Keratinocyte (primary cell): ENCODE results near the gene ALG2. TPM values are rescaled to one million over a fixed set of nuclear protein-coding genes. Genes with fewer than 3 reads are reported as not detected.

ENCODE experiments used
- DNase-seq: peaks from one replicate; pipeline ENCODE4 v3.0.0-alpha.2; 2011; ENCODE audit warnings: low read depth, missing footprints, low spot score
- FAIRE-seq: peaks from 2 replicates; lab custom pipeline; 2011; peaks lifted over from hg19 to GRCh38; lab: Jason Lieb, UNC
- H2AFZ ChIP-seq: 2 replicates; pipeline ENCODE4 v1.6.0; 2012; ENCODE audit warnings: low read length, control low read depth, inconsistent platforms; ENCODE audit not compliant: control insufficient read depth
- H3K27ac ChIP-seq: 2 replicates; pipeline ENCODE4 v1.5.1; 2011; ENCODE audit warnings: low read length; ENCODE audit not compliant: control insufficient read depth, insufficient read depth
- H3K27me3 ChIP-seq: 3 replicates; pipeline ENCODE4 v1.6.0; 2011; ENCODE audit warnings: low read length; ENCODE audit not compliant: control insufficient read depth, insufficient read depth; ENCODE audit errors: extremely low read depth
- H3K36me3 ChIP-seq, 2 experiments: 2 replicates in 1 of 2; 3 replicates in 1 of 2; pipeline ENCODE4 v1.5.1; 2011; ENCODE audit warnings: low read length in 2 of 2, mild to moderate bottlenecking in 1 of 2; ENCODE audit not compliant: control insufficient read depth in 2 of 2, insufficient read depth in 2 of 2; ENCODE audit errors: extremely low read depth in 1 of 2
- H3K4me1 ChIP-seq: 3 replicates; pipeline ENCODE4 v1.5.1; 2011; ENCODE audit warnings: low read length; ENCODE audit not compliant: control insufficient read depth, insufficient read depth; ENCODE audit errors: extremely low read depth
- H3K4me2 ChIP-seq: 3 replicates; pipeline ENCODE4 v1.6.0; 2011; ENCODE audit warnings: low read depth, low read length; ENCODE audit not compliant: control insufficient read depth, insufficient read depth; ENCODE audit errors: extremely low read depth
- H3K4me3 ChIP-seq, 3 experiments: fragments of 200-600 bp in 1 of 3; sonication (generic) in 1 of 3; 2 replicates in 2 of 3; 3 replicates in 1 of 3; pipeline ENCODE4 v1.5.1; 2011 to 2016; ENCODE audit warnings: low read length in 3 of 3, mild to moderate bottlenecking in 3 of 3, control low read depth in 2 of 3, inconsistent platforms in 1 of 3, low read depth in 1 of 3, mixed read lengths in 1 of 3, mixed run types in 1 of 3, moderate library complexity in 1 of 3; ENCODE audit not compliant: control insufficient read depth in 2 of 3, insufficient read depth in 2 of 3; ENCODE audit errors: extremely low read depth in 1 of 3
- H3K79me2 ChIP-seq: 2 replicates; pipeline ENCODE4 v1.6.0; 2012; ENCODE audit warnings: low read length; ENCODE audit not compliant: control insufficient read depth, insufficient read depth
- H3K9ac ChIP-seq: 3 replicates; pipeline ENCODE4 v1.6.0; 2011; ENCODE audit warnings: low read length; ENCODE audit not compliant: control insufficient read depth, insufficient read depth; ENCODE audit errors: extremely low read depth
- H3K9me1 ChIP-seq: 3 replicates; pipeline ENCODE4 v1.6.0; 2011; ENCODE audit warnings: low read length; ENCODE audit not compliant: control insufficient read depth, insufficient read depth; ENCODE audit errors: extremely low read depth
- H3K9me3 ChIP-seq: 2 replicates; pipeline ENCODE4 v1.5.1; 2012; ENCODE audit warnings: low read depth, low read length; ENCODE audit not compliant: control insufficient read depth
- H4K20me1 ChIP-seq: 3 replicates; pipeline ENCODE4 v1.6.0; 2011; ENCODE audit warnings: low read length; ENCODE audit not compliant: control insufficient read depth, insufficient read depth; ENCODE audit errors: extremely low read depth
- EZH2 ChIP-seq: IDR thresholded peaks from one replicate; pipeline ENCODE4 v1.6.1; 2012; ENCODE audit warnings: inconsistent platforms, mild to moderate bottlenecking, low read length, moderate library complexity
- dilution Hi-C: fragments of 300-500 bp; cut with MboI; formaldehyde crosslinking; loops from one replicate; pipeline ENCODE4 v1.7.0; 2020; ENCODE audit warnings: low sequenced_read_pairs; ENCODE audit not compliant: extremely low pct_ligation_motif_present
- polyA plus RNA-seq, 5 experiments: library from polyadenylated mRNA; depleted of rRNA in 3 of 5; stranded (reverse) in 3 of 5; stranded (forward) in 1 of 5; unstranded in 1 of 5; fragments of >200 nt; gene quantifications; 1 replicate in 1 of 5; 2 replicates in 3 of 5; 3 replicates in 1 of 5; pipeline versions ENCODE4 v1.2.1 to v1.2.3, GENCODE V29; 2011 to 2012; ENCODE audit warnings: missing spikeins in 2 of 5, low read depth in 1 of 5, low replicate concordance in 1 of 5
- TF ChIP-seq, protein P1 (sequence below), 3 experiments: IDR thresholded peaks in 1 of 3; conservative IDR thresholded peaks in 1 of 3; optimal IDR thresholded peaks in 1 of 3; 2 replicates in 2 of 3; 3 replicates in 1 of 3; pipeline versions ENCODE3 to v1.5.1; 2011; ENCODE audit warnings: low read length in 3 of 3, mild to moderate bottlenecking in 3 of 3, moderate library complexity in 2 of 3, control low read depth in 1 of 3, inconsistent platforms in 1 of 3; ENCODE audit not compliant: insufficient read depth in 2 of 3; ENCODE audit errors: extremely low read depth in 1 of 3

ALG2 gene
- polyA plus RNA-seq, 1 donor (not counting 4 experiments of a cell fraction or from before 2014, with no cell fraction given): 57.1 TPM

DNA sequence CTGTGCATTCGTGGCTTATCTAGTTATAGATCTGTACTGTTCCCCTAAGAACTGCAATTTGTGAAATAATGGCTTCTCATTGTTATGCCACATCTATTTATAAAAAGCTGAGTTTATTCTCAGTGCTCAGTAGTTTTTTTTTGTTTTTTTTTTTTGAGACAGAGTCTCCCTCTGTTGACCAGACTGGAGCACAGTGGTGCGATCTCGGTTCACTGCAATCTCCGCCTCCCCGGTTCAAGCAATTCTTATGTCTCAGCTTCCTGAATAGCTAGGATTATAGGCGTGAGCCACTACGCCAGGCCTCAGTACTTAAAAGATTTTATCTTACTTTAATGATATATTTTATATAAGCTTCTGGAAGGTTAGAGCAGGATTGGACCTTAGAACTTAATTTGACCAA, 19.4 kb upstream of the ALG2 start:
- dilution Hi-C loops: no loop called here
- Histone ChIP-seq H3K79me2 (no peaks in the 10 kb centered on the region), H3K9ac (no peak overlapping the region), H2AFZ (no peak overlapping the region), H3K27ac (no peak overlapping the region), H3K9me1 (peaks cover 2% of the 10 kb centered on the region), H3K4me3 (no peak overlapping the region), H3K36me3 (peaks cover 1 to 4% of the 10 kb centered on the region in 2 experiments), H3K9me3 (no peaks in the 10 kb centered on the region), H3K4me2 (no peak overlapping the region), H4K20me1 (no peaks in the 10 kb centered on the region), H3K27me3 (no peaks in the 10 kb centered on the region), H3K4me1 (no peaks in the 10 kb centered on the region)
- FAIRE-seq: no peak
- TF ChIP-seq, protein P1, sequence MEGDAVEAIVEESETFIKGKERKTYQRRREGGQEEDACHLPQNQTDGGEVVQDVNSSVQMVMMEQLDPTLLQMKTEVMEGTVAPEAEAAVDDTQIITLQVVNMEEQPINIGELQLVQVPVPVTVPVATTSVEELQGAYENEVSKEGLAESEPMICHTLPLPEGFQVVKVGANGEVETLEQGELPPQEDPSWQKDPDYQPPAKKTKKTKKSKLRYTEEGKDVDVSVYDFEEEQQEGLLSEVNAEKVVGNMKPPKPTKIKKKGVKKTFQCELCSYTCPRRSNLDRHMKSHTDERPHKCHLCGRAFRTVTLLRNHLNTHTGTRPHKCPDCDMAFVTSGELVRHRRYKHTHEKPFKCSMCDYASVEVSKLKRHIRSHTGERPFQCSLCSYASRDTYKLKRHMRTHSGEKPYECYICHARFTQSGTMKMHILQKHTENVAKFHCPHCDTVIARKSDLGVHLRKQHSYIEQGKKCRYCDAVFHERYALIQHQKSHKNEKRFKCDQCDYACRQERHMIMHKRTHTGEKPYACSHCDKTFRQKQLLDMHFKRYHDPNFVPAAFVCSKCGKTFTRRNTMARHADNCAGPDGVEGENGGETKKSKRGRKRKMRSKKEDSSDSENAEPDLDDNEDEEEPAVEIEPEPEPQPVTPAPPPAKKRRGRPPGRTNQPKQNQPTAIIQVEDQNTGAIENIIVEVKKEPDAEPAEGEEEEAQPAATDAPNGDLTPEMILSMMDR (optimal IDR thresholded peaks at IDR 0.05 in 1 of 3, IDR thresholded peaks at IDR 0.05 in 1 of 3, conservative IDR thresholded peaks at IDR 0.05 in 1 of 3; ENCODE audit: extremely low read depth in 1 of 3, insufficient read depth in 2 of 3, low read length in 3 of 3): no peak
- no peak for TF ChIP-seq EZH2
- DNase-seq: no peak

DNA sequence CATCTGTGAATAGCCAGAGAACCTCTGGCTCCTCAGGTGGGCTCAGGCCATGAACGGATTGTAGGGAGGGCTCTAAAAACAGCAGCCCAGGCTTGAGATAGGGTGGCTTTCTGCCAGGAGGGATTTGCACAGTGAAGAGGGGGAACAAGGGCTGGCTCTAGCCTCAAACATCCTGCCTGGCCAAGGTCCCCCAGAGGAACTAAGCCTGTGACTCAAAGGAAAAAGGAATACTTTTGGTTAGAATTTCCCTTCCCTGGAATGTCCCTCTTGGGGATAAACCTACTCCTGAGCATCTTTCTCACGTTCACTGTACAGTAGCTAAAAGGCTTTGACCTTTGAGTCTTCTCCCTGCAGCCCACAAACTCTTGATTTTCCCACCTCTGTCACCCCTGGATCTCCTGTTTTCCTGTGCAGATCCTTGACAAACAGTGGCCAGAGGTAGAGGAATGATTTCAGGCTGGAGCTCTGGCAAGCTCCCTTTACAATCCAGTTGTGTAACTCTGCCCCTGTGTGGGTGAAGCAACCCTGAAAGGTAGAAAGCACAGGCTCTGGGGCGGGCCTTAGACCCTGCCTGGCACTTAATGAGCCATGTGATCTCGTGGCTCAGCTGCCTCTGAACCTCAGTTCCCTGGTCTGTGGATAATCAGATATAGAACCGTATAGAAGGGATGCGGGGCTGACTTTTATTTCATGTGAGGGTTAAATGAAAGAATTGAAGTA, 17.8 kb upstream of the ALG2 start:
- Histone ChIP-seq H3K9ac (no peak overlapping the region), H3K79me2 (no peaks in the 10 kb centered on the region), H3K9me1 (peaks cover 2% of the 10 kb centered on the region), H3K9me3 (no peaks in the 10 kb centered on the region), H3K4me2 (no peak overlapping the region), H3K36me3 (peaks cover 1 to 4% of the 10 kb centered on the region in 2 experiments), H3K4me1 (no peaks in the 10 kb centered on the region), H3K27ac (no peak overlapping the region), H4K20me1 (no peaks in the 10 kb centered on the region), H3K4me3 (no peak overlapping the region), H3K27me3 (no peaks in the 10 kb centered on the region), H2AFZ (no peak overlapping the region)
- no peak for TF ChIP-seq EZH2
- TF ChIP-seq, protein P1 (optimal IDR thresholded peaks at IDR 0.05 in 1 of 3, IDR thresholded peaks at IDR 0.05 in 1 of 3, conservative IDR thresholded peaks at IDR 0.05 in 1 of 3; ENCODE audit: extremely low read depth in 1 of 3, insufficient read depth in 2 of 3, low read length in 3 of 3): no peak
- FAIRE-seq (no peak), DNase-seq (no peak)
- dilution Hi-C loops: no loop called here
